ENCODE measurements around the gene FAHD2A. TPM values are rescaled to one million over a fixed set of nuclear protein-coding genes. Genes with fewer than 3 reads are reported as not detected.

Gene FAHD2A
- total and polyA plus RNA-seq, 2 experiments from 2014 or later: 30.1 to 36.9 TPM

DNA sequence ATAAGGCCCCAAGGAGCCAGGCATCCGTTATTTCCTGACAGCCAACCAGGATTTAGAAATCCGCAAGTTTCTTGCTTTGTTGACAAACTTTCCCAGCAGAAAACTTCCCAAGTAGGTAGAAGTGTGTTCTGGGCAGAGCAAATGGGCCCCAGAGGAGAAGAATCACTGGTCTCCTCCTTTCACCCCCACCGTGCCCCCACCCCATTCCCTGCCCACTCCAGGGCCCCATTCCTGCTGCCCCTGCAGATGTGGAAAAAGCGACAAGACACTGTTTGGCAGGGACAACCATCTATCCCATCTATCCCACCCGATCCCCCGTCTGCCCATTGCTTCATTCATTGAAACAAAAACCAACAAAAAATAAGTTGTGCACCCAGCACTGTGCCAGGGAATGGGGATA, 10.2 kb upstream of the FAHD2A start:
- no peaks in the 10 kb centered on the region for H3K9me3 ChIP-seq (ENCODE audit: low read depth)
- TF ChIP-seq, protein P1, sequence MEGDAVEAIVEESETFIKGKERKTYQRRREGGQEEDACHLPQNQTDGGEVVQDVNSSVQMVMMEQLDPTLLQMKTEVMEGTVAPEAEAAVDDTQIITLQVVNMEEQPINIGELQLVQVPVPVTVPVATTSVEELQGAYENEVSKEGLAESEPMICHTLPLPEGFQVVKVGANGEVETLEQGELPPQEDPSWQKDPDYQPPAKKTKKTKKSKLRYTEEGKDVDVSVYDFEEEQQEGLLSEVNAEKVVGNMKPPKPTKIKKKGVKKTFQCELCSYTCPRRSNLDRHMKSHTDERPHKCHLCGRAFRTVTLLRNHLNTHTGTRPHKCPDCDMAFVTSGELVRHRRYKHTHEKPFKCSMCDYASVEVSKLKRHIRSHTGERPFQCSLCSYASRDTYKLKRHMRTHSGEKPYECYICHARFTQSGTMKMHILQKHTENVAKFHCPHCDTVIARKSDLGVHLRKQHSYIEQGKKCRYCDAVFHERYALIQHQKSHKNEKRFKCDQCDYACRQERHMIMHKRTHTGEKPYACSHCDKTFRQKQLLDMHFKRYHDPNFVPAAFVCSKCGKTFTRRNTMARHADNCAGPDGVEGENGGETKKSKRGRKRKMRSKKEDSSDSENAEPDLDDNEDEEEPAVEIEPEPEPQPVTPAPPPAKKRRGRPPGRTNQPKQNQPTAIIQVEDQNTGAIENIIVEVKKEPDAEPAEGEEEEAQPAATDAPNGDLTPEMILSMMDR (IDR thresholded peaks at IDR 0.05; ENCODE audit: poor library complexity): no peak
- TF ChIP-seq EZH2phosphoT487 (IDR thresholded peaks at IDR 0.05; ENCODE audit: low read depth, severe bottlenecking, unreplicated experiment) (no peak), EZH2 (IDR thresholded peaks at IDR 0.05; ENCODE audit: borderline replicate concordance) (no peak)
- H3K4me1 ChIP-seq (ENCODE audit: insufficient read depth): no peaks in the 10 kb centered on the region
- 95% methylated on average over 6 of the region's 6 CpGs for WGBS (ENCODE audit: low lambda C conversion rate, missing lambda C conversion rate)
- H3K9me2 ChIP-seq (replicated peaks; ENCODE audit: insufficient read depth): no peaks in the 10 kb centered on the region
- H3K4me2 ChIP-seq: no peak overlapping the region
- no peak overlapping the region for H3K4me3 ChIP-seq
- H3K36me3 ChIP-seq (replicated peaks; ENCODE audit: insufficient read depth, low read depth): no peaks in the 10 kb centered on the region
- no peaks in the 10 kb centered on the region for H4K20me1 ChIP-seq (ENCODE audit: insufficient read depth, poor library complexity, severe bottlenecking)
- no peak overlapping the region for H3K27ac ChIP-seq
- no peak for DNase-seq (ENCODE audit: low spot score)
- no peak overlapping the region for H2AFZ ChIP-seq
- H3K79me2 ChIP-seq: no peaks in the 10 kb centered on the region
- H3K27me3 ChIP-seq: no peaks in the 10 kb centered on the region

DNA sequence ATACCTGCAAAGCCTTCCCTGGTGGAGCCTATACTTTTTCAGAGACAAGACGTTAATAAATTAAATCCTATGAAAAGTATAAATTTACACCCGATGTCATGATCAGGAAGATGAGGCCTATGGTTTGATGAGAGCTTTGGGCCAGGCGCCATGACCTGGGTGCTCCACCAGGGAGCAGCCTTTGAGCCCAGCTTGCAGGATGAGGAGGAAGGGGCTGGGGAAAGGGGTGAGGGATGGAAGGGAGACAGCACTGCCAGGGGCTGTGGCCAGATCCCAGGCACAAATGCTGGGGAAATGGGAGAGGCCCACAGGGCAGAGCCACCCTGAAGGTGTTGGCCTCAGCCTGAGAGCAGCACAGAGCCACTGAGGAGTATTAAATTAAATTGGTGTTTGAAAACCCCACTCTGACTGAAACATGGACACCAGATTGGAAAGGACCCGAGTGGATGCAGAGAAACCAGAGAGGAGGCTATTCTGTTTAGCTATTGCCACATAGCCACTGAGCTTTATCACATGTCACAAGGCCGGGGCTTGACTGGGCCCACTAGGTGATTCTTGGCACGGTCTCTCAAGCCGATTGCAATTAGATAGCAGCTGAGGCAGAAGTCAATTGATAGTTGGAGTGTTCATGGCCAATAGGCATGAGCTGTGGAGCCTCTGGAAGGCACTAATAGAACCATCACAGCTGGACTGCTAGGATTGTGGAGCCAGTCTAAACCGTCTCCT, 9.6 kb upstream of the FAHD2A start:
- no peaks in the 10 kb centered on the region for H3K4me1 ChIP-seq (ENCODE audit: insufficient read depth)
- 81% methylated on average over 8 of the region's 8 CpGs for WGBS (ENCODE audit: low lambda C conversion rate, missing lambda C conversion rate)
- no peak overlapping the region for H3K4me2 ChIP-seq
- no peak overlapping the region for H2AFZ ChIP-seq
- no peaks in the 10 kb centered on the region for H3K9me2 ChIP-seq (replicated peaks; ENCODE audit: insufficient read depth)
- no peak overlapping the region for H3K4me3 ChIP-seq
- no peaks in the 10 kb centered on the region for H3K36me3 ChIP-seq (replicated peaks; ENCODE audit: insufficient read depth, low read depth)
- no peaks in the 10 kb centered on the region for H4K20me1 ChIP-seq (ENCODE audit: insufficient read depth, poor library complexity, severe bottlenecking)
- DNase-seq (ENCODE audit: low spot score): no peak
- H3K9me3 ChIP-seq (ENCODE audit: low read depth): no peaks in the 10 kb centered on the region
- no peaks in the 10 kb centered on the region for H3K27me3 ChIP-seq
- TF ChIP-seq, protein P1 (IDR thresholded peaks at IDR 0.05; ENCODE audit: poor library complexity): no peak
- TF ChIP-seq EZH2 (IDR thresholded peaks at IDR 0.05; ENCODE audit: borderline replicate concordance) (no peak), EZH2phosphoT487 (IDR thresholded peaks at IDR 0.05; ENCODE audit: low read depth, severe bottlenecking, unreplicated experiment) (no peak)
- no peak overlapping the region for H3K27ac ChIP-seq
- no peaks in the 10 kb centered on the region for H3K79me2 ChIP-seq

DNA sequence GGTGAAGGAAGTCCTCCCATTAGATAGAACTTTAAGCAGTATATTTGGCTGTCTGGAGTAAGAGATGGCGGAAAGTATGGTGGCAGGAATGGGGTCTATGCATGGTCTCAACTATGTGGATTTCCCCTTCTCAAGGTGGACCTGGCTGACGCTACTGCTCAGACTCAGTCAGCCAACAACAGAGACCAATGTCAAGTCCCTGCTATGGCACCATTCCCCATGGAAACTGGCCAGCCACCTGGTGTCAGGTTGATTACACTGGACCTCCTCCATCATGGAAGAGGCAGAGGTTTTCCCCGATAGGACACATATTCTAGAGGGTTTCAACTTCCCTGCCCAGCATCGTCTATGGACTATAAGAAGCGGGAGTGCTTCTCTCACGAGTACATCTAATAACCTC, 8.6 kb upstream of the FAHD2A start:
- Histone ChIP-seq H3K27ac (no peak overlapping the region), H2AFZ (no peak overlapping the region), H4K20me1 (ENCODE audit: insufficient read depth, poor library complexity, severe bottlenecking) (no peaks in the 10 kb centered on the region), H3K9me2 (replicated peaks; ENCODE audit: insufficient read depth) (no peaks in the 10 kb centered on the region), H3K79me2 (no peaks in the 10 kb centered on the region), H3K9me3 (ENCODE audit: low read depth) (no peaks in the 10 kb centered on the region), H3K27me3 (no peaks in the 10 kb centered on the region), H3K36me3 (replicated peaks; ENCODE audit: insufficient read depth, low read depth) (no peaks in the 10 kb centered on the region), H3K4me3 (no peak overlapping the region), H3K4me1 (ENCODE audit: insufficient read depth) (no peaks in the 10 kb centered on the region), H3K4me2 (no peak overlapping the region)
- DNase-seq (ENCODE audit: low spot score): no peak
- TF ChIP-seq, protein P1 (IDR thresholded peaks at IDR 0.05; ENCODE audit: poor library complexity): no peak
- no peak for TF ChIP-seq EZH2 (IDR thresholded peaks at IDR 0.05; ENCODE audit: borderline replicate concordance)
- no peak for TF ChIP-seq EZH2phosphoT487 (IDR thresholded peaks at IDR 0.05; ENCODE audit: low read depth, severe bottlenecking, unreplicated experiment)
- 91% methylated on average over 6 of the region's 6 CpGs for WGBS (ENCODE audit: low lambda C conversion rate, missing lambda C conversion rate)

Data from hepatocyte (in vitro differentiated cells).